ENCODE data around the gene RNF145.
A peak's percentile ranks its signal among the peaks of the same experiment; 100 is the strongest.
"Not testable (repeated sequence)": the region's sequence is repeated elsewhere in the genome, so short reads cannot be mapped to it uniquely, and the experiment has no call there.

The RNF145 gene

GRCh38 chr5:159190170-159190569, 19.2 kb downstream of the RNF145 start:
- DNase-seq (ENCODE audit: low spot score): no peak

- DNase-seq (ENCODE audit: low spot score): no peak
Measured at GRCh38 chr5:159189310-159189709, 20.0 kb downstream of the RNF145 start.

GRCh38 chr5:159187719-159188118, 21.6 kb downstream of the RNF145 start:
- no peak for DNase-seq (ENCODE audit: low spot score)

- DNase-seq (ENCODE audit: low spot score): no peak
Measured at GRCh38 chr5:159186319-159186718, 23.0 kb downstream of the RNF145 start.

- no peak for DNase-seq (ENCODE audit: low spot score)
Measured at GRCh38 chr5:159185773-159186172, 23.6 kb downstream of the RNF145 start.

- no peak for DNase-seq (ENCODE audit: low spot score)
Measured at GRCh38 chr5:159184858-159185381, 24.4 kb downstream of the RNF145 start.

- DNase-seq (ENCODE audit: low spot score): no peak
Measured at GRCh38 chr5:159184236-159184635, 25.1 kb downstream of the RNF145 start.

GRCh38 chr5:159183247-159183646, 26.1 kb downstream of the RNF145 start:
- DNase-seq (ENCODE audit: low spot score): no peak

- no peak for DNase-seq (ENCODE audit: low spot score)
Measured at GRCh38 chr5:159182691-159183090, 26.7 kb downstream of the RNF145 start.

GRCh38 chr5:159181651-159182050, 27.7 kb downstream of the RNF145 start:
- no peak for DNase-seq (ENCODE audit: low spot score)

- peak; percentile 15 for DNase-seq (ENCODE audit: low spot score)
Measured at GRCh38 chr5:159181152-159181551, 28.2 kb downstream of the RNF145 start.

- no peak for DNase-seq (ENCODE audit: low spot score)
Measured at GRCh38 chr5:159179529-159180305, 29.6 kb downstream of the RNF145 start.

GRCh38 chr5:159178978-159179377, 30.4 kb downstream of the RNF145 start:
- no peak for DNase-seq (ENCODE audit: low spot score)

- no peak for DNase-seq (ENCODE audit: low spot score)
Measured at GRCh38 chr5:159175547-159175946, 33.8 kb downstream of the RNF145 start.

- no peak for DNase-seq (ENCODE audit: low spot score)
Measured at GRCh38 chr5:159174511-159175168, 34.7 kb downstream of the RNF145 start.

- no peak for DNase-seq (ENCODE audit: low spot score)
Measured at GRCh38 chr5:159171274-159171673, 38.1 kb downstream of the RNF145 start.

GRCh38 chr5:159170021-159170420, 39.3 kb downstream of the RNF145 start:
- no peak for DNase-seq (ENCODE audit: low spot score)

- DNase-seq (ENCODE audit: low spot score): no peak
Measured at GRCh38 chr5:159166416-159166815, 42.9 kb downstream of the RNF145 start.

GRCh38 chr5:159163701-159164046, 45.7 kb downstream of the RNF145 start:
- no peak for DNase-seq (ENCODE audit: low spot score)

GRCh38 chr5:159163027-159163700, 46.2 kb downstream of the RNF145 start:
- DNase-seq (ENCODE audit: low spot score): no peak

GRCh38 chr5:159161361-159162214, 47.8 kb downstream of the RNF145 start:
- no peak for DNase-seq (ENCODE audit: low spot score)

GRCh38 chr5:159158553-159159091, 50.7 kb downstream of the RNF145 start:
- not testable (repeated sequence) for DNase-seq (ENCODE audit: low spot score)
